Heart left ventricle (tissue), 16 donors: ENCODE measurements around the gene TIPARP. TPM values are rescaled to one million over a fixed set of nuclear protein-coding genes. Genes with fewer than 3 reads are reported as not detected.

Experiments used
- ATAC-seq, 4 donors: fragments of 200-7000 bp; cut with Tn5 transposase; one replicate each; pipeline ENCODE4 v1.9.1; 2020 to 2022; ENCODE audit warnings: moderate library complexity in 4 of 4, mild to moderate bottlenecking in 3 of 4, moderate number of reproducible peaks in 1 of 4
- DNase-seq, 5 donors: peaks; one replicate each; pipeline ENCODE4 v3.0.0-alpha.2; 2020
- H3K27ac ChIP-seq, 12 donors: fragments of 200-600 bp; sonication (generic) in 4 of 12; one replicate each; pipeline versions ENCODE4 v1.5.0 to v1.8.0; 2016 to 2022; ENCODE audit warnings: mild to moderate bottlenecking in 2 of 12
- H3K27me3 ChIP-seq, 9 donors: fragments of 200-600 bp; sonication (generic) in 2 of 9; one replicate each; pipeline versions ENCODE4 v1.5.1 to v1.8.0; 2016 to 2022; ENCODE audit warnings: mild to moderate bottlenecking in 3 of 9
- H3K36me3 ChIP-seq, 9 donors: fragments of 200-600 bp; sonication (generic) in 2 of 9; one replicate each; pipeline versions ENCODE4 v1.5.0 to v1.8.0; 2018 to 2022; ENCODE audit warnings: mild to moderate bottlenecking in 2 of 9
- H3K4me1 ChIP-seq, 12 donors: fragments of 200-600 bp; sonication (generic) in 4 of 12; one replicate each; pipeline versions ENCODE4 v1.5.0 to v1.8.0; 2016 to 2022; ENCODE audit warnings: mild to moderate bottlenecking in 3 of 12
- H3K4me3 ChIP-seq, 12 donors: fragments of 200-600 bp; sonication (generic) in 4 of 12; one replicate each; pipeline versions ENCODE4 v1.5.0 to v1.8.0; 2017 to 2022; ENCODE audit warnings: mild to moderate bottlenecking in 9 of 12, moderate library complexity in 4 of 12
- H3K9me3 ChIP-seq, 12 donors: fragments of 200-600 bp; sonication (generic) in 4 of 12; one replicate each; pipeline versions ENCODE4 v1.5.0 to v1.8.0; 2016 to 2022; ENCODE audit warnings: mild to moderate bottlenecking in 1 of 12
- POLR2A ChIP-seq, 2 donors: fragments of 450-650 bp; IDR thresholded peaks; one replicate each; pipeline ENCODE4 v1.6.1; 2017; ENCODE audit warnings: antibody characterized with exemption in 2 of 2, mild to moderate bottlenecking in 2 of 2, moderate library complexity in 2 of 2
- WGBS, 4 donors: extraction: QIAGEN DNeasy Blood & Tissue Kit in 2 of 4; methylation state at CpG; one replicate each; pipeline versions ENCODE4 v1.1.5 to v1.1.7; 2013 to 2018; 5-methylcytosine and 5-hydroxymethylcytosine counted together
- intact Hi-C, 10 donors: fragments of 100-400 bp; cut with DNase I; formaldehyde crosslinking; loops; one replicate each; pipeline versions ENCODE4 v1.11.1 to v1.14.2; 2022
- polyA plus RNA-seq, 2 donors: library from polyadenylated mRNA; stranded (reverse); fragments of 200-250 nt; gene quantifications; one replicate each; pipeline ENCODE4 v1.2.3, GENCODE V29; 2013
- total RNA-seq, 9 donors: library from RNA; depleted of rRNA in 2 of 9; stranded (reverse); fragments of >200 nt in 2 of 9; fragmentation: NEBNext Ultra II Directional in 3 of 9; extraction: Animal tissue kit (Norgen Biotek cat#: 25700) in 3 of 9; gene quantifications; one replicate each; pipeline versions ENCODE4 v1.1.0 to v1.2.4, GENCODE V29; 2016 to 2023
- TF ChIP-seq, protein P1 (sequence below), 12 donors: fragments of 200-600 bp; sonication (generic) in 4 of 12; IDR thresholded peaks; one replicate each; pipeline versions ENCODE4 v1.5.0 to v1.8.0; 2018 to 2022; ENCODE audit warnings: antibody characterized with exemption in 12 of 12, mild to moderate bottlenecking in 5 of 12
- donor health status: ischemic (EF 13 %, LVEDD 7.1; RV severe dilation, severe dysfunction).
- donor health status: healthy with polysubstance abuse.
- donor health status: DM: no; HTN: yes; CAD: no.
- donor health status: DM: no; HTN: no; CAD: no.
- donor health status: ischemic (EF 25% LVEDD 6.9; RV normal size, moderate dysfunction).
- donor health status: ischemic (EF 25% LVEDD 5.7; RV mildly dilated, moderate dysfunction).
- donor health status: healthy.
- donor health status: DM: yes; HTN: yes; CAD: no.
- donor health status: ischemic (EF 35%, LVEDD 5.7; RV mildly dilated, moderate dysfunction).
- donor health status: nonischemic (EF 11% LVEDD 7.7; RV severe dilation, severe dysfunction).
- donor health status: DM: yes; HTN: yes; CAD: no.
- donor health status: PGD.
- donor health status: ischemic (EF 29% LVEDD 5.4; RV normal size, mild dysfunction).
- donor health status: nonischemic (EF 23%, LVEDD 6.1; RV moderate dilation, normal function).

The TIPARP gene
- total and polyA plus RNA-seq, 11 donors = 12.8 to 46.8 (median 33.8) TPM

DNA sequence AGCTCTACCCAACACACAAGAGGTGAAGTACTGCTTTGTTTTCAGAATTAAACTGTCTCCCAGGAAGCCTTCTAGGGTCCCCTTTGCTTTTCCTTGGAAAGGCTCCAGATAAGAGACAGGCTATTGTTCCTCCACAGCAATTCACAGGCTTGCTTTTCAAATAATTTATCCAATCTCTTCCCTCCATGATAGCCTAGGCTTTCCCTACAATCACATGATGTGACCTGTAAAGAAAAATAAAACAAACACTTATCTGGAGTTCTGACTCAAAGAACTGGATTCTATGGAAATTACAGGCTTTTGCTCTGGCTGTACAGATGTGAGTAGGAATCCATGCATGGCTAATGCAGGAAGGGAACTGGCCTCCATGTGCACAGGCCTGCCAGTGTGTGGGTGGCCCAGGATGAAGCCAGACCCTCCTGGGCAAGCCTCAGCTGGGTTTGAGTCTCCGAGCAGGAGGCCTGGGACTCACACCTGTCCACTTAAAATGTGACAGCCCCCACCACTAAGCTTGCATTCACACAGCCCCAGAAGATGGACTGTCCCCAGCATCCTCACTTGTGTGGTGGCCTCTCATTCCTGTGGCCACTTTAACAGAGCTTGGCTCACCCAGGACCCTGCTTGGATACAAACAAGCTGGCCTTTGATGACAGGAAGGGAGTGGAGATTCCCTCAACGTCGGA, 75.9 kb downstream of the TIPARP start:
- intact Hi-C loops = no loop called here
- TF ChIP-seq, protein P1, sequence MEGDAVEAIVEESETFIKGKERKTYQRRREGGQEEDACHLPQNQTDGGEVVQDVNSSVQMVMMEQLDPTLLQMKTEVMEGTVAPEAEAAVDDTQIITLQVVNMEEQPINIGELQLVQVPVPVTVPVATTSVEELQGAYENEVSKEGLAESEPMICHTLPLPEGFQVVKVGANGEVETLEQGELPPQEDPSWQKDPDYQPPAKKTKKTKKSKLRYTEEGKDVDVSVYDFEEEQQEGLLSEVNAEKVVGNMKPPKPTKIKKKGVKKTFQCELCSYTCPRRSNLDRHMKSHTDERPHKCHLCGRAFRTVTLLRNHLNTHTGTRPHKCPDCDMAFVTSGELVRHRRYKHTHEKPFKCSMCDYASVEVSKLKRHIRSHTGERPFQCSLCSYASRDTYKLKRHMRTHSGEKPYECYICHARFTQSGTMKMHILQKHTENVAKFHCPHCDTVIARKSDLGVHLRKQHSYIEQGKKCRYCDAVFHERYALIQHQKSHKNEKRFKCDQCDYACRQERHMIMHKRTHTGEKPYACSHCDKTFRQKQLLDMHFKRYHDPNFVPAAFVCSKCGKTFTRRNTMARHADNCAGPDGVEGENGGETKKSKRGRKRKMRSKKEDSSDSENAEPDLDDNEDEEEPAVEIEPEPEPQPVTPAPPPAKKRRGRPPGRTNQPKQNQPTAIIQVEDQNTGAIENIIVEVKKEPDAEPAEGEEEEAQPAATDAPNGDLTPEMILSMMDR (IDR thresholded peaks at IDR 0.05) = no peak
- no peak for TF ChIP-seq POLR2A (IDR thresholded peaks at IDR 0.05)

DNA sequence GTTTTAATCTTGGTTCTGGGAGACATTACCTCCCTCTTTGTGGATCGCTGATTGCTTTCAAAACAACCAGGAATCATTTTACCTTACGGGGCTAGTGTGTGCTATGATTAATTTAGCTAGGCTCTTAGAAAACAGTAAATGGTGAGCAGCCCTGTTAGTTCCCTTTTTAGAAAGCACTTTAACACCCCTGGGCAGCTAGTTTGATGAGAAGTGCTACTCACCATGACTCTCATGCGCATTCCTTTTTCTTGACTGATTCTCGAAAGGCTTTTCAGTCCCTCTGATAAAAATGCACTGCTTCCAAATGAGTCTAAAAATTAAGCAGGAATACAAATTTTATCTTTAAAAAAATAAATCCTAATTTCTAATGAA, 76.5 kb downstream of the TIPARP start:
- intact Hi-C loops = no loop called here
- Histone ChIP-seq H3K9me3 (peaks cover 0 to 7% (median 0%) of the 10 kb centered on the region in 12 donors), H3K27me3 (no peaks in the 10 kb centered on the region), H3K4me3 (peak overlapping the region in 3 of 12 donors; percentile 24 to 47 (median 35)), H3K4me1 (peaks cover 0 to 13% (median 0%) of the 10 kb centered on the region in 12 donors), H3K36me3 (no peaks in the 10 kb centered on the region), H3K27ac (peak overlapping the region in 4 of 12 donors; percentile 8 to 43 (median 31))
- DNase-seq (no peak), ATAC-seq (peak in 1 of 4 donors; percentile 43)
- TF ChIP-seq, protein P1 (IDR thresholded peaks at IDR 0.05) = no peak
- TF ChIP-seq POLR2A (IDR thresholded peaks at IDR 0.05) = no peak
- 46 to 58% (median 50%) methylated on average over 4 of the region's 4 CpGs for WGBS, 4 donors

More for the DNA sequence above, 75.9 kb downstream of the TIPARP start:
- Histone ChIP-seq H3K27ac (peak overlapping the region in 2 of 12 donors; percentile 20 to 42), H3K27me3 (no peaks in the 10 kb centered on the region), H3K4me3 (peak overlapping the region in 3 of 12 donors; percentile 24 to 47 (median 35)), H3K4me1 (peaks cover 0 to 13% (median 0%) of the 10 kb centered on the region in 12 donors), H3K36me3 (no peaks in the 10 kb centered on the region), H3K9me3 (peaks cover 0 to 7% (median 0%) of the 10 kb centered on the region in 12 donors)
- peak in 3 of 4 donors; percentile 36 to 62 (median 52) for ATAC-seq
- DNase-seq = no peak
- 10 to 30% (median 23%) methylated on average over 3 of the region's 3 CpGs for WGBS, 4 donors

DNA sequence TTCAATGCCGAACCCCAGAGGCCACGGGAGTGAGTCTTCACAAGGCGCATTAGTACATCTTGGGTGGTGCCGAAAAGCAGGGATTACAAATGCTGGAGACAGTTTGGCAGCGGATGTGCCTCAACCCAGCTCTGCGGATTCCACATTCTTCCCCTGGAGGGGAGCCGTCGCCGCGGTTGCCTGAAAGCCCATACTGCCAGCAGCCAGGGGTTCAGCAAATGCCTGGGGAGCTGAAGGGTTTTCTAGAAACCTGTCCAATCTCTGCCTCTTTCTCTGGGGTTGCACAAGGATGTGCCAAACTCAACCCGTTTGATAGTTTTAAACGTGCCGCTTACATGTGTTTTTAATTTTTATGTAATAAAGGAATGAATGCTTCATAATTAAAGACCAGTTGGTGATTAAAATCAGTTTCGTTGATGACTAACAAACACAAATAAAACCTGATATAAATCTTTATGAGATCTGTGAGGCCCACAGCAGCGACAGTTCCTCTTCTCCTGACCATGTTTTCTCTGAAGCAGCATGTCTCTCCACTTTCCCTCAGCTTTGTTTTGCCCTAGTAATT, 77.2 kb downstream of the TIPARP start:
- WGBS, 4 donors = 36 to 45% (median 42%) methylated on average over 15 of the region's 15 CpGs
- Histone ChIP-seq H3K9me3 (peaks cover 0 to 7% (median 0%) of the 10 kb centered on the region in 12 donors), H3K27me3 (no peaks in the 10 kb centered on the region), H3K27ac (peak overlapping the region in 3 of 12 donors; percentile 20 to 43 (median 30)), H3K4me1 (peaks cover 0 to 13% (median 0%) of the 10 kb centered on the region in 12 donors), H3K36me3 (no peaks in the 10 kb centered on the region), H3K4me3 (peak overlapping the region in 6 of 12 donors; percentile 2 to 47 (median 22))
- TF ChIP-seq, protein P1 (IDR thresholded peaks at IDR 0.05) = no peak
- TF ChIP-seq POLR2A (IDR thresholded peaks at IDR 0.05) = no peak
- peak in 4 of 5 donors; percentile 27 to 56 (median 36) for DNase-seq
- peak; percentile 47 to 83 (median 66) for ATAC-seq
- intact Hi-C loops = no loop called here

Other genes with a start within 250 kb of the TIPARP start
- 100 to 1,000 TPM; 171 to 456 (median 197) TPM for gene SSR3, start 119.5 kb upstream of the TIPARP start, total RNA-seq
- 100 to 1,000 TPM; 112 to 900 TPM for gene SSR3, start 119.5 kb upstream of the TIPARP start, polyA plus RNA-seq
- gene LEKR1, start 151.8 kb downstream of the TIPARP start, total RNA-seq = 1 to 10 TPM in 5 of 9 donors, under 1 TPM in 3, not detected in 1; 0.23 to 1.8 (median 1.0) TPM
- gene LEKR1, start 151.8 kb downstream of the TIPARP start, polyA plus RNA-seq = under 1 TPM; 0.22 to 0.34 TPM